Endothelial cell of umbilical vein (primary cell): Measurements from ENCODE around the gene NCOA7. TPM values are rescaled to one million over a fixed set of nuclear protein-coding genes. Genes with fewer than 3 reads are reported as not detected.

Source experiments
- BruUV-seq: library from RNA; stranded (reverse); fragments of 400-500 nt; replicated peaks from 2 replicates; lab custom pipeline; 2021; lab: Mats Ljungman, UMichigan
- CTCF ChIA-PET: fragments of 300-600, 350-600 bp; sonication (Branson Sonifier 250); formaldehyde crosslinking; loops from one replicate; lab custom pipeline; 2021; ENCODE audit warnings: antibody characterized with exemption, inconsistent platforms; lab: Charles Lee
- POLR2A ChIA-PET: fragments of 300-600, 350-600 bp; sonication (Branson Sonifier 250); formaldehyde crosslinking; loops from one replicate; lab custom pipeline; 2021; ENCODE audit warnings: antibody characterized with exemption, inconsistent platforms; lab: Charles Lee
- DNase-seq: peaks from one replicate; pipeline ENCODE4 v3.0.0-alpha.2; 2011; ENCODE audit warnings: low read depth, low spot score
- FAIRE-seq: peaks from 2 replicates; lab custom pipeline; 2011; peaks lifted over from hg19 to GRCh38; lab: Jason Lieb, UNC
- H2AFZ ChIP-seq: 2 replicates; pipeline ENCODE4 v1.6.0; 2012; ENCODE audit warnings: low read depth, low read length, control low read depth, inconsistent platforms
- H3K27ac ChIP-seq: 2 replicates; pipeline ENCODE4 v1.5.1; 2011; ENCODE audit warnings: low read depth, mild to moderate bottlenecking, control low read depth, low read length, moderate library complexity; ENCODE audit not compliant: insufficient read depth
- H3K27me3 ChIP-seq, 2 experiments: 2 replicates each; pipeline versions ENCODE4 v1.6.0 to v1.6.1; 2011; ENCODE audit warnings: low read length in 2 of 2, mixed read lengths in 1 of 2; ENCODE audit not compliant: control insufficient read depth in 2 of 2, insufficient read depth in 2 of 2
- H3K36me3 ChIP-seq, 2 experiments: 2 replicates in 1 of 2; 3 replicates in 1 of 2; pipeline ENCODE4 v1.5.1; 2011; ENCODE audit warnings: low read length in 2 of 2, mild to moderate bottlenecking in 1 of 2, moderate library complexity in 1 of 2; ENCODE audit not compliant: control insufficient read depth in 2 of 2, insufficient read depth in 2 of 2; ENCODE audit errors: extremely low read depth in 1 of 2
- H3K4me1 ChIP-seq: 3 replicates; pipeline ENCODE4 v1.5.1; 2011; ENCODE audit warnings: mild to moderate bottlenecking, low read length; ENCODE audit not compliant: control insufficient read depth, insufficient read depth; ENCODE audit errors: extremely low read depth
- H3K4me2 ChIP-seq: 2 replicates; pipeline ENCODE4 v1.6.1; 2011; ENCODE audit warnings: low read length, control low read depth, mixed read lengths; ENCODE audit not compliant: insufficient read depth
- H3K4me3 ChIP-seq, 3 experiments: fragments of 200-600 bp in 1 of 3; sonication (generic), shearing (Covaris generic) in 1 of 3; replicated peaks in 1 of 3; 2 replicates each; pipeline ENCODE4 v1.5.1; 2011 to 2016; ENCODE audit warnings: control low read depth in 3 of 3, low read length in 3 of 3, mild to moderate bottlenecking in 2 of 3, inconsistent platforms in 1 of 3, low read depth in 1 of 3, moderate library complexity in 1 of 3; ENCODE audit not compliant: insufficient read depth in 1 of 3
- H3K79me2 ChIP-seq: 2 replicates; pipeline ENCODE4 v1.6.0; 2012; ENCODE audit warnings: low read length, inconsistent platforms; ENCODE audit not compliant: control insufficient read depth, insufficient read depth
- H3K9ac ChIP-seq: replicated peaks from 2 replicates; pipeline ENCODE3; 2011; ENCODE audit warnings: low read length, control low read depth; ENCODE audit not compliant: insufficient read depth; ENCODE audit errors: extremely low read depth
- H3K9me1 ChIP-seq: replicated peaks from 3 replicates; pipeline ENCODE4 v1.6.0; 2011; ENCODE audit warnings: mild to moderate bottlenecking, low read length; ENCODE audit not compliant: control insufficient read depth, insufficient read depth; ENCODE audit errors: extremely low read depth
- H3K9me3 ChIP-seq: replicated peaks from 2 replicates; pipeline ENCODE4 v1.5.1; 2012; ENCODE audit warnings: low read length, inconsistent platforms; ENCODE audit not compliant: control insufficient read depth, insufficient read depth
- H4K20me1 ChIP-seq: replicated peaks from 2 replicates; pipeline ENCODE3; 2011; ENCODE audit warnings: mild to moderate bottlenecking, low read length; ENCODE audit not compliant: control insufficient read depth, insufficient read depth; ENCODE audit errors: extremely low read depth
- EZH2 ChIP-seq: IDR thresholded peaks from 2 replicates; pipeline ENCODE4 v1.6.1; 2012; ENCODE audit warnings: borderline replicate concordance, low read depth, mild to moderate bottlenecking, moderate library complexity, low read length, inconsistent platforms; ENCODE audit not compliant: severe bottlenecking
- FOS ChIP-seq: IDR thresholded peaks from 2 replicates; pipeline ENCODE4 v1.6.1; 2011; ENCODE audit warnings: mild to moderate bottlenecking, low read length, moderate library complexity, borderline replicate concordance; ENCODE audit not compliant: insufficient read depth
- GATA2 ChIP-seq: IDR thresholded peaks from 2 replicates; pipeline ENCODE4 v1.7.0; 2011; ENCODE audit warnings: low read depth, mild to moderate bottlenecking, moderate library complexity, mixed read lengths, low read length; ENCODE audit not compliant: insufficient read length, insufficient read depth
- JUN ChIP-seq: IDR thresholded peaks from 2 replicates; pipeline ENCODE4 v1.6.1; 2011; ENCODE audit warnings: borderline replicate concordance, low read depth; ENCODE audit not compliant: insufficient read length, insufficient read depth
- MAX ChIP-seq: IDR thresholded peaks from 2 replicates; pipeline ENCODE4 v1.6.1; 2011; ENCODE audit not compliant: insufficient read depth, insufficient read length
- MYC ChIP-seq: IDR thresholded peaks from one replicate; pipeline ENCODE4 v1.6.1; 2011; ENCODE audit warnings: mild to moderate bottlenecking, low read depth, low read length
- POLR2A ChIP-seq: IDR thresholded peaks from 2 replicates; pipeline ENCODE4 v1.6.1; 2012; ENCODE audit warnings: low read depth, mild to moderate bottlenecking, control low read depth, low read length
- POLR2AphosphoS5 ChIP-seq: IDR thresholded peaks from 2 replicates; pipeline ENCODE4 v1.6.1; 2012; ENCODE audit warnings: low read depth, mild to moderate bottlenecking, control low read depth, low read length, moderate library complexity; ENCODE audit not compliant: insufficient read depth
- dilution Hi-C: fragments of 300-500 bp; cut with MboI; formaldehyde crosslinking; loops from one replicate; pipeline ENCODE4 v1.15.0; 2019; ENCODE audit warnings: low sequenced_read_pairs; ENCODE audit not compliant: extremely low pct_ligation_motif_present
- intact Hi-C: fragments of 100-400 bp; cut with micrococcal nuclease; formaldehyde crosslinking; loops from one replicate; pipeline ENCODE4 v1.10.0; 2022
- polyA plus RNA-seq, 4 experiments: library from polyadenylated mRNA; depleted of rRNA in 3 of 4; stranded (reverse) in 3 of 4; unstranded in 1 of 4; fragments of >200 nt; gene quantifications; 2 replicates each; pipeline versions ENCODE4 v1.2.1 to v1.2.3, GENCODE V29; 2011 to 2012; ENCODE audit warnings: missing spikeins in 1 of 4
- total RNA-seq: library from RNA; stranded (reverse); gene quantifications from 2 replicates; pipeline ENCODE4 v1.2.3, GENCODE V29; 2021
- TF ChIP-seq, protein P1 (sequence below), 2 donors: IDR thresholded peaks; 1 replicate in 1 of 2; 2 replicates in 1 of 2; pipeline ENCODE4 v1.5.1; 2011; ENCODE audit warnings: low read length in 2 of 2, mild to moderate bottlenecking in 2 of 2, moderate library complexity in 2 of 2, control low read depth in 1 of 2, inconsistent platforms in 1 of 2, low read depth in 1 of 2; ENCODE audit not compliant: insufficient read depth in 1 of 2; ENCODE audit errors: extremely low read depth in 1 of 2

Gene NCOA7
- total and polyA plus RNA-seq, 2 donors (not counting 3 experiments of a cell fraction or from before 2014, with no cell fraction given), result 27.7 to 71.2 TPM

GRCh38 chr6:125859727-125860126, 69.0 kb downstream of the NCOA7 start:
- TF ChIP-seq JUN (no peak), EZH2 (no peak), GATA2 (no peak), MYC (no peak), MAX (no peak), FOS (no peak), POLR2AphosphoS5 (no peak), POLR2A (no peak)
- TF ChIP-seq, protein P1, sequence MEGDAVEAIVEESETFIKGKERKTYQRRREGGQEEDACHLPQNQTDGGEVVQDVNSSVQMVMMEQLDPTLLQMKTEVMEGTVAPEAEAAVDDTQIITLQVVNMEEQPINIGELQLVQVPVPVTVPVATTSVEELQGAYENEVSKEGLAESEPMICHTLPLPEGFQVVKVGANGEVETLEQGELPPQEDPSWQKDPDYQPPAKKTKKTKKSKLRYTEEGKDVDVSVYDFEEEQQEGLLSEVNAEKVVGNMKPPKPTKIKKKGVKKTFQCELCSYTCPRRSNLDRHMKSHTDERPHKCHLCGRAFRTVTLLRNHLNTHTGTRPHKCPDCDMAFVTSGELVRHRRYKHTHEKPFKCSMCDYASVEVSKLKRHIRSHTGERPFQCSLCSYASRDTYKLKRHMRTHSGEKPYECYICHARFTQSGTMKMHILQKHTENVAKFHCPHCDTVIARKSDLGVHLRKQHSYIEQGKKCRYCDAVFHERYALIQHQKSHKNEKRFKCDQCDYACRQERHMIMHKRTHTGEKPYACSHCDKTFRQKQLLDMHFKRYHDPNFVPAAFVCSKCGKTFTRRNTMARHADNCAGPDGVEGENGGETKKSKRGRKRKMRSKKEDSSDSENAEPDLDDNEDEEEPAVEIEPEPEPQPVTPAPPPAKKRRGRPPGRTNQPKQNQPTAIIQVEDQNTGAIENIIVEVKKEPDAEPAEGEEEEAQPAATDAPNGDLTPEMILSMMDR (IDR thresholded peaks at IDR 0.05; ENCODE audit: extremely low read depth in 1 of 2, insufficient read depth in 1 of 2, low read depth in 1 of 2, low read length in 2 of 2), result no peak
- FAIRE-seq (no peak), DNase-seq (no peak)
- CTCF ChIA-PET, result interaction anchor here (0.6 to 3.3 kb wide), 5 partner anchors 8 to 114 kb away, joined by 3 to 67 read pairs (median 5); partner anchors contain the start of gene NCOA7
- H2AFZ ChIP-seq, result no peak overlapping the region
- POLR2A ChIA-PET, result no interaction called here
- H3K4me2 ChIP-seq, result no peak overlapping the region
- no peak overlapping the region for H3K9ac ChIP-seq
- no TSS peak for BruUV-seq
- H3K79me2 ChIP-seq, result no peaks in the 10 kb centered on the region
- no peaks in the 10 kb centered on the region for H4K20me1 ChIP-seq
- H3K27me3 ChIP-seq, result no peaks in the 10 kb centered on the region
- H3K4me1 ChIP-seq, result no peaks in the 10 kb centered on the region
- dilution Hi-C loops (no loop called here), intact Hi-C loops (loop anchor here (5.0 kb wide), 3 partner anchors 67 to 113 kb away; partner anchors contain the start of genes HINT3 and NCOA7)
- no peak overlapping the region for H3K4me3 ChIP-seq
- H3K9me3 ChIP-seq, result no peaks in the 10 kb centered on the region
- peaks cover 2 to 6% of the 10 kb centered on the region in 2 experiments for H3K36me3 ChIP-seq
- no peaks in the 10 kb centered on the region for H3K9me1 ChIP-seq
- no peak overlapping the region for H3K27ac ChIP-seq
